Mucosa of descending colon (tissue), 3 donors: Measurements from ENCODE around the gene DCP1B. TPM values are rescaled to one million over a fixed set of nuclear protein-coding genes. Genes with fewer than 3 reads are reported as not detected.

Experiments
- ATAC-seq: fragments of 200-7000 bp; cut with Tn5 transposase; one replicate; pipeline ENCODE4 v1.9.1; 2020; ENCODE audit warnings: mild to moderate bottlenecking, moderate library complexity
- DNase-seq, 3 donors: peaks; one replicate each; pipeline ENCODE4 v3.0.0-alpha.2; 2020
- H3K36me3 ChIP-seq: fragments of 200-600 bp; one replicate; pipeline ENCODE4 v1.8.0; 2021; ENCODE audit warnings: low read depth, mild to moderate bottlenecking
- H3K4me1 ChIP-seq: fragments of 200-600 bp; one replicate; pipeline ENCODE4 v1.8.0; 2021; ENCODE audit warnings: low read depth, mild to moderate bottlenecking
- H3K4me3 ChIP-seq: fragments of 200-600 bp; one replicate; pipeline ENCODE4 v1.8.0; 2021; ENCODE audit warnings: mild to moderate bottlenecking
- H3K9me3 ChIP-seq: fragments of 200-600 bp; one replicate; pipeline ENCODE4 v1.8.0; 2021; ENCODE audit warnings: mild to moderate bottlenecking
- CTCF ChIP-seq: fragments of 200-600 bp; IDR thresholded peaks from one replicate; pipeline ENCODE4 v1.8.0; 2022; ENCODE audit warnings: antibody characterized with exemption, mild to moderate bottlenecking
- intact Hi-C, 2 donors: fragments of 100-400 bp; cut with DNase I in 1 of 2; cut with micrococcal nuclease in 1 of 2; formaldehyde crosslinking; loops; one replicate each; pipeline versions ENCODE4 v1.11.0 to v1.11.1; 2022; cut with DNase I, micrococcal nuclease
- total RNA-seq, 3 donors: library from RNA; stranded (reverse); fragmentation: NEBNext Ultra II Directional in 2 of 3; extraction: Animal tissue kit (Norgen Biotek cat#: 25700) in 2 of 3; gene quantifications; one replicate each; pipeline versions ENCODE4 v1.2.1 to v1.2.4, GENCODE V29; 2021 to 2023
- donor health status: DM: no; HTN: no; CAD: no; lungs with moderate emphysema.
- donor health status: DM: no; HTN: no; CAD: no.
- donor health status: DM: no; HTN: yes; CAD: no.

Gene DCP1B
- total RNA-seq, 3 donors from 2014 or later, result 10.1 to 27.3 (median 12.6) TPM

- DNase-seq (no peak), ATAC-seq (no peak)
- Histone ChIP-seq H3K4me3 (no peak overlapping the region), H3K4me1 (no peaks in the 10 kb centered on the region), H3K36me3 (no peaks in the 10 kb centered on the region), H3K9me3 (no peaks in the 10 kb centered on the region)
- no peak for TF ChIP-seq CTCF
- intact Hi-C loops, result no loop called here
These were observed 78.6 kb downstream of the DCP1B start for GRCh38 chr12:1925684-1926006.

- intact Hi-C loops, result no loop called here
- ATAC-seq, result peak; percentile 16
- Histone ChIP-seq H3K4me1 (no peaks in the 10 kb centered on the region), H3K4me3 (no peak overlapping the region), H3K36me3 (no peaks in the 10 kb centered on the region), H3K9me3 (no peaks in the 10 kb centered on the region)
- no peak for DNase-seq
- no peak for TF ChIP-seq CTCF
These were observed 79.1 kb downstream of the DCP1B start for GRCh38 chr12:1924996-1925683.

- no peak for TF ChIP-seq CTCF
- Histone ChIP-seq H3K4me1 (no peaks in the 10 kb centered on the region), H3K4me3 (no peak overlapping the region), H3K36me3 (no peaks in the 10 kb centered on the region), H3K9me3 (no peaks in the 10 kb centered on the region)
- ATAC-seq (no peak), DNase-seq (no peak)
- intact Hi-C loops, result no loop called here
These were observed 81.3 kb downstream of the DCP1B start for GRCh38 chr12:1922985-1923384.

GRCh38 chr12:1922075-1922709 lies 82.1 kb downstream of the DCP1B start:
- DNase-seq (no peak), ATAC-seq (no peak)
- H3K4me1 ChIP-seq, result no peaks in the 10 kb centered on the region
- intact Hi-C loops, result no loop called here
- no peaks in the 10 kb centered on the region for H3K9me3 ChIP-seq
- no peak overlapping the region for H3K4me3 ChIP-seq
- no peaks in the 10 kb centered on the region for H3K36me3 ChIP-seq
- no peak for TF ChIP-seq CTCF

GRCh38 chr12:1920971-1921370 lies 83.3 kb downstream of the DCP1B start:
- ATAC-seq, result peak; percentile 47
- no peak overlapping the region for H3K4me3 ChIP-seq
- no peaks in the 10 kb centered on the region for H3K36me3 ChIP-seq
- no peak for DNase-seq
- H3K9me3 ChIP-seq, result no peaks in the 10 kb centered on the region
- TF ChIP-seq CTCF, result no peak
- intact Hi-C loops, result no loop called here
- no peaks in the 10 kb centered on the region for H3K4me1 ChIP-seq
